Adrenal gland (tissue), 5 donors: ENCODE measurements around the gene NFATC3.

Source experiments
- CTCF ChIP-seq, 6 experiments: fragments of 450-650 bp in 4 of 6; fragments of 200-600 bp in 2 of 6; sonication (generic) in 1 of 6; IDR thresholded peaks; 1 replicate in 5 of 6; 2 replicates in 1 of 6; pipeline versions ENCODE4 v1.5.1 to v1.8.0; 2016 to 2021; ENCODE audit warnings: antibody characterized with exemption in 6 of 6, mild to moderate bottlenecking in 2 of 6, moderate library complexity in 1 of 6
- POLR2A ChIP-seq, 2 donors: fragments of 450-650 bp; IDR thresholded peaks; one replicate each; pipeline ENCODE4 v1.6.1; 2017; ENCODE audit warnings: antibody characterized with exemption in 2 of 2, mild to moderate bottlenecking in 2 of 2, moderate library complexity in 1 of 2
- donor health status: DM: no; HTN: no; CAD: no.

- TF ChIP-seq CTCF (IDR thresholded peaks at IDR 0.05): no peak
- no peak for TF ChIP-seq POLR2A (IDR thresholded peaks at IDR 0.05)
Measured at GRCh38 chr16:68047987-68048386, 37.2 kb upstream of the NFATC3 start.
